Kidney glomerular epithelial cell (primary cell): ENCODE measurements around the gene SRGAP1.
A peak's percentile ranks its signal among the peaks of the same experiment; 100 is the strongest.
"Not testable (repeated sequence)": the region's sequence is repeated elsewhere in the genome, so short reads cannot be mapped to it uniquely, and the experiment has no call there.

ENCODE experiments used
- DNase-seq: peaks from one replicate; lab custom pipeline; 2025; lab: John Stamatoyannopoulos, UW

The SRGAP1 gene

GRCh38 chr12:63869656-63870055 lies 25.2 kb downstream of the SRGAP1 start:
- DNase-seq: no peak

DNA sequence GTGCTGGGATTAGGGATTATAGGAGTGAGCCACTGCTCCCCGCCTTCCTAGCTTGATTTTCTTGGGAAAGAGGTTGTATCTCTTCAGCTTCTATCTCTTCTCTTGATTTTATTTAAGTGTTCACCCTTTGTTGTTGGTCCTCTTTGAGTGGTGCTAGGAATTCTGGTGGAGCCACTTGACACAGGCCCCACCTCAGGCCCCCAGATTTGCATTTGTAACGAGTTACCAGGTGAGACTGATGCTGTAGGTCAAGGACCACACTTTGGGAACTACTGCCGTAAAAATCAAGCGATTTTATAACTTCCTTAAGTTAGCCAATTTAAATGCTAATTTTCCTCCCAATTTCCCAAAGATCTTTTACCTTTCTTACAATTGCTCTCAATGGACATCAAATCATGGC lies 26.3 kb downstream of the SRGAP1 start:
- DNase-seq: no peak

DNA sequence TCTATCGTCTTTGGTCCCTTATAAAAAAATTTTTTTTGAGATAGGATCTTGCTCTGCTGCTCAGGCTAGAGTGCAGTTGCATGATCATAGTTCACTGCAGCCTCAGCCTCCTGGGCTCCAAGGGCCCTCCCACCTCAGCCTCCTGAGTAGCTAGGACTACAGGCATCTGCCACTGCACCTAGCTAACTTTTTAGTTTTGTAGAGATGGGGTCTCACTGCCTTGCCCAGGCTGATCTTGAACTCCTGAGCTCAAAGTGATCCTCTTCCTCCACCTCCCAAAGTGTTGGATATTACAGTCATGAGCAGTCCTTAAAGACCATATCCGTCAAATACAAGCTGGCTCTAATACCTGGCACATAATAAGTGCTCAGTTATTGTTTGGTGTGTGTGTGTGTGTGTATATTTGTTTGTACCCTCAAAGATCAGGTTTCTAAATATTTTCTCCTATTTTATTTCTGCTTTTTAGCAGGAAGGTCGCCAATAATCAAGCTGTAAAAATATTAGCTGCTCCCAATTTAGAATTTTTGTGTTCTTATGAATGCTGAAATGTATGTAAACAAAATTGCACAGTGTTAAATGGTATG lies 30.5 kb downstream of the SRGAP1 start:
- DNase-seq: no peak

DNA sequence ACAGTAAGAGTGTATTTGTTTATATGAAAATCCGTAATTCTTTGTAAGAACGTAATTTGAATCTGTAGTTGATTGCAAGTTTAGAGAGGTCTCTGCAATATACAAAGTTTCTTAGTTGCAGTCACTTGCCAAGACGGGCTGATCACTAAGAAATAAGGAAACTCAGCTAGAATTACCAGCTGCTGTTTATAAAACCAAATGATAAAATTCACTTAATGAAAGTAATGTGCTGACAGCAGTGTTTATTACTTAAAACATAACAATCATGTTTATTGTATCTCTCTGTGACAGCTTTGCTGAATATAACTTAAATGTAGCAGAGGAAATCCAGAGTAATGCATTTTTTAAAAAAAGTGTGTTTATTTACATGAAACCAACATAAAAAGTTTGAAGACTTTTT lies 31.2 kb downstream of the SRGAP1 start:
- no peak for DNase-seq

DNA sequence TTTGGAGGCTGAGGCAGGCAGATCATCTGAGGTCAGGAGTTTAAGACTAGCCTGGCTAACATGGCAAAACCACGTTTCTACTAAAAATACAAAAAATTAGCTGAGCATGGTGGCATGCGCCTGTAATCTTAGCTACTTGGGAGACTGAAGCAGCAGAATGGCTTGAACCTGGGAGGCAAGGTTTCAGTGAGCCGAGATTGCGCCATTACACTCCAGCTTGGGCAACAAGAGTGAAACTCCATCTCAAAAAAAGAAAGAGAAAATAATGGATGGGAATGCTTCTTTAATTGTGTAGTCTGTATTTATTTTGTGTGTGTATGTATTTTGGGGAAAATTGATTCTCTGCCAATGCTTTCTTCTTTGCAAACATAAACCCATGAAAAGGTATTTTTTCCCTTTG lies 32.5 kb downstream of the SRGAP1 start:
- no peak for DNase-seq

GRCh38 chr12:63877693-63878092 lies 33.2 kb downstream of the SRGAP1 start:
- no peak for DNase-seq

DNA sequence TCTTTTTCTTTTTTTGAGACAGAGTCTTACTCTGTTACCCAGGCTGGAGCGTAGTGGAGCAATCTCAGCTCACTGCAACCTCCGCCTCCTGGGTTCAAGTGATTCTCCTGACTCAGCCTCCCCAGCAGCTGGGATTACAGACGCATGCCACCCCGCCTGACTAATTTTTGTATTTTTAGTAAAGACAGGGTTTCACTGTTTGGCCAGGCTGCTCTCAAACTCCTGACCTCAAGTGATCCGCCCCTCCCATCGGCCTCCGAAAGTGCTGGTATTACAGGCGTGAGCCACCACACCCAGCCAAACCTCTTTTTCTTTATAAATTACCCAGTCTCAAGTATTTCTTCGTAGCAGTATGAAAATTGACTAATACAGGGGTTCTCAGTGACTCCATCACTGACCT lies 35.7 kb downstream of the SRGAP1 start:
- DNase-seq: not testable (repeated sequence)

DNA sequence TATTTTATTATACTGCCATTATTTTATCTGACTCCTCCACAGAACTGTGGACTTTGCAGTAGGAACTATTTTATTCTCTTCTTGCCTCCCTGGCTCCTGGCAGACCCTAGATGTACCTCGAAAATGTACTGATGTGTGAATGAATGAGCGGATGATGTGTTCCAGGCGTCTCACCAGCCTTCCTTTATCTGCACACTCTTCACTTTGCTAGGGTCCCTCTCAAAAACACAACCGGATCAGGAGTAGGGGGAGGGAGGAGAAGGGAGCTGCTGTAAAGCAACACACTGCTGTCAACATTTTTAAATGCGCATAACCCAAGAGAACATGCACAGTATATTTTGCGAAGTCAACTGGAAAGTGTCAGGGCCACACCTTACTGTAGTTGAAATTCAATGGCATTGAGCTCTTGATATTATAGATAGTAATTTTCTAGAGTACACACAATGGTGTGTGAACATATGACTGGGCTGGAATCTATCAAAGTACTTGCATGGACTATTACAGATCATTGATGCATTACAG lies 36.3 kb downstream of the SRGAP1 start:
- DNase-seq: no peak

DNA sequence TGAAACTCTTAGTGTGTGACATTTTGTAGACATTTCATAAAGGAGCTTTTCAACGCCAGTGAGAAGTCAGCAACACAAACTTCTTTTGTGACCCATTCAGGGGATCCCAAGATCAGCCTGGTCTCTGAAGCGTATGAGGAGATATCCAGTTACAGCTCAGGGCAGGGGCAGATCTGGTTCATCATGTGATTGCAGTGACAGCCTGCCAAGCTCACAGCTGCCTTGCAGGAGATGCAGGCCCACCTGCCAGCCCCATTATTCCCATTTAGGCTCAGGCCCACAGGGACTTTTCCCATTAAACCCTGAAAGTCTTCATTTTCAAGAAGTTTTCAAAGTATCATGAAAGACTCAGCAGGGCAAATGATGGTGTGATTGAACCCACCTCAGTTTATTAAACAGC lies 38.3 kb downstream of the SRGAP1 start:
- no peak for DNase-seq

- no peak for DNase-seq
Measured at GRCh38 chr12:63885401-63885800, 40.9 kb downstream of the SRGAP1 start.

GRCh38 chr12:63888908-63889635 lies 44.6 kb downstream of the SRGAP1 start:
- DNase-seq: no peak

DNA sequence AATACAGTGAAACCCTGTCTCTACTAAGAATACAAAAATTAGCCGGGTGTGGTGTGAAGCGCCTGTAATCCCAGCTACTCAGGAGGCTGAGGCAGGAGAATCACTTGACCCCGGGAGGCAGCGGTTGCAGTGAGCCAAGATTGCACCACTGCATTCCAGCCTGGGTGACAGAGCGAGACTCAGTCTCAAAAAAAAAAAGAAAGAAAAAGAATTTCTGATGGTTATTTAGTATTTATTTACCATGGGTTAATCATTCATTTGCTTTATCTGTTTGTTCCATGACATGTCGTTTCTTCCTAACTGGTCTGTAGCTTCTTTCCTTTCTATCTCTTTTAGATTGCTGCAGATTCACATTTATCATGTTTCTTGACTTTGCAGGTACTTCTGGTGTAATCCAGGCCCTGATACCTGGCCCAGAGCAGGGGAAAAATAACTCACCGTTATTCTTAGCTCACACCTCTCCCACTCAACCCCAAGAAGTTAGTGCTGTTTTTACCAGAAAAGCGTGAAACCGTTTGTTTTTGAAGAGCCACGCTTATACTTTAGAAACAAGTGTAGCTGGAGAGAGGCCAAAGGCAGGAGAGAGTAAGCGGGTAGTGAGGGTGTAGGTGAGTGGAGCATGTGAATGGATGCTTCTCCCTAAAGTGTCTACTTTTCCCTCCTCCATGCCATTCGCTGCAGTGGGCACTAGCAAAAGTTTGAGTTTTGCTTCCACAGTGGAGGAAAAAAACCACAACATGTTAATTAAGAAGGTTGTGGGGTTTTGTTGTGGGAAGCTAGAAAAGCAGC lies 45.4 kb downstream of the SRGAP1 start:
- peak; percentile 46 for DNase-seq

- no peak for DNase-seq
Measured at GRCh38 chr12:63893170-63893569, 48.7 kb downstream of the SRGAP1 start.

DNA sequence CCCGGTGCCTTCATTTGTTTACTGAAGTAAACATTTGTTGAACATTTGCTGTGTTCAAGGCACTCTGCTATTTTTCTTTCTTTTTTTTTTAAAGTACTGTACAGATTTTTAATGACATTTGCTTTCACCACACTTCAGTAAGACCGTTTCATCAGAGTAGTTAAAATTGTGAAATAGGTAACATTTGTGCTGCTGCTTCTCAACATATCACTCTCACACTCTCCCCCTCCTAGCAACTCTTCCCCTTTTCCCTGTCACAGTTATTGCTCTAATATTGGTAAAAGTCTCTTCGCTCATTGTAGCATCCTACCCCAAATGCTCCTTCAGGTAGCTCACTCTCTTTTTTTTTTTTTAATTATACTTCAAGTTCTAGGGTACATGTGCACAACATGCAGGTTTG lies 49.6 kb downstream of the SRGAP1 start:
- DNase-seq: no peak

DNA sequence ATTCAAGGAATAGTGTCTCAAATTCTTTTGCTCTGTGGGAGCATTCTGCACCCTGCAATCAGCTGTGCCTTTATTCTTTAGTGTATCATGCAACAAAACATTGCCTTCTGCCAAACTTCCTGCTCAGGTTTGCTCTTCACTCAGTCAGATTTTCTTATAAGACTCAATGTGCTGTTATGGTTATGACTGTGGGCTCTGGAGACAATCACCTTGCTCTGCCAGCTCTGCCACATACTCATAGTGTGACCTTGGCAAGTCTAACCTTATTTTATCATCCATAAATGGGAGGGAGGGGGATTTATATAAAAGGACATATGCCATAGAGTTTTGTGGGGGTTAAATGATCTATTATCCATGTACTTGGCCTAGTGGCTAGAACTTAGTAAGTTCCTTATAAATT lies 51.3 kb downstream of the SRGAP1 start:
- DNase-seq: no peak

DNA sequence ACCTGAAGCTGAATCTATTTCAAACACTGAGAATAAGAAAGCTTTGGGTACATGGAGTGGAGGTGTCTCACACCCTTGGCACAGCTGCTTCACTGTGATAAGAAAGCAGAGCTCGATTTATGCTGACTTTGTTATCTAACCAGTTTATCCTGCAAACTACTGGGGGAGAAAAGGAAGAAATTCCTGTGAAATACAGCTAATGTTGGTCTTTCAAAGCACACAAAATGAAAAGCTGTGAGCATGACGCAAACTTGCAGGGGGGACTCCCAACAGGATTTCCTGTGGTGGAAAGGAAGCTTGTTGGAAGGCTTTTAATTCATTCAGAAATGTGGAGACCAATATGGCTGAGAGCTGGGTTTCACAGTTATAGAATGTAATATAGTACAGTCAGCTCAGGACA lies 53.4 kb downstream of the SRGAP1 start:
- DNase-seq: no peak

GRCh38 chr12:63898764-63899337 lies 54.4 kb downstream of the SRGAP1 start:
- DNase-seq: no peak

DNA sequence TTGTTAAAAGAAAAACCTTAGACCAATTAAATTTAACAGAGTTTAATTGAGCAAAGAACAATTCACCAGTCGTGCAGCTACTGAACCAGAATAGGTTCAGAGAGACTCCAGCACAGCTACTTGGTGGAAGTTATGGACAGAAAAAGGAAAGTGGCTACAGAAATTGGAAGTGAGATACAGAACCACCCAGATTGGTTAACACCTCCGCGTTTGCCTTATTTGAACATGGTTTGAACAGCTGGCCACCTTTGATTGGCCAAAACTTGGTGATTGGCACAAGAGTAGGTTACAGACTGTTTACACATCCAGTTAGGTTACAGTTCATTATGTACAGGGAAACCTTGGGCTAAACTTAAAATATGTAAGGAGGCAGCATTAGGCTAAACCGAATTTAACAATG lies 54.9 kb downstream of the SRGAP1 start:
- no peak for DNase-seq

DNA sequence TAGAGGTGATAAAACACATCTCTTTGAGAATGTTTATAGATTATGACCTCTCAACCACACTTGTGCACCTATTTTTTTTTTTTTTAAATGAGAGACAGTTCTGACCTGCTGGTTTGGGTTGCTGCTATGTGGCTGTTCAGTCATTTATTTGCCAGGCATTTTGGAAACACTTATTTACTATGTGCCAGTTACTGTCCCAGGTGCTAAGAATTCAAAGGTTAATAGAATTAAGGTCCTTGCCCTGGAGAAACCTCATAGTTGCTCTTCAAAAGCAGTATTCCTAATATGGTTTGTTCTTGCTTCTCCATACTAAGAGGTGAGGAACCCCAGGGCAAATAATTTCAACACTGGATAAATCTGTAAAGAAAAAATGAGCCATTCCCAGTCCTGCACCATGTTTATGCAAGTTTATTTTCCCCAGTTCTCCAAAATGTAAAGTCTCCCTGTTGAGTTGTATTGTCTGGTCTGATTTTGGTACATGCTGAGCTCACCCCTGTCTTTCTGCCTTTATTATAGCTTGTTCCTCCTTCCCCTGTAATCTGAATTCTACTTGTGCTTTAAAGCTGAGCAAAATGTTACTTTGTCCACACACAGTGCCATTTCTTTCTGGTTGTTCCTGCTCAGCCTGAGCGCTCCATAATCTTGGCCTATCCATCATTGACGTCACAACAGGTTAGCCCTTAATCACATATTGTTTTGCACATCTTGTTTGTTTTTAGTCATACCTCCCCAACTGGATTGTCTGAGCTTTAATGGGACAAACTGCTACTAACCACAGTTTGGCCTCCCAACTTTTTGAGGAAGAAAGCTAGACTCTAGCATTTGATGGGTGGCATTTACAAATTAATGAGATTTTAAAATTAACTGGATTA lies 56.7 kb downstream of the SRGAP1 start:
- DNase-seq: no peak

DNA sequence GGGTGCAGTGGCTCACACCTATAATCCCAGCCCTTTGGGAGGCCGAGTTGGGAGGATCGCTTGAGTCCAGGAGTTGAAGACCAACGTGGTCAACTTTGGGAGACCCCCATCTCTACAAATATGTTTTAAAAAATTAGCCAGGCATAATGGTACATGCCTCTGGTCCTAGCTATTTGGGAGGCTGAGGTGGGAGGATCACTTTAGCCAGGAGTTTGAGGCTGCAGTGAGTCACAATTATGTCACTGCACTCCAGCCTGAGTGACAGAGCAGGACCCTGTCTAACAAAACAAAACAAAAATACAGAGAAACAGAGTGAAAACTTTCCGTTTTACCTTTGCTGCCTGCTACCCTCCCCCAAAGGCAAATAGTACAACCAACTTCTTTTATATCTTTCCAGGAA lies 60.2 kb downstream of the SRGAP1 start:
- no peak for DNase-seq

GRCh38 chr12:63905544-63905943 lies 61.0 kb downstream of the SRGAP1 start:
- DNase-seq: no peak

DNA sequence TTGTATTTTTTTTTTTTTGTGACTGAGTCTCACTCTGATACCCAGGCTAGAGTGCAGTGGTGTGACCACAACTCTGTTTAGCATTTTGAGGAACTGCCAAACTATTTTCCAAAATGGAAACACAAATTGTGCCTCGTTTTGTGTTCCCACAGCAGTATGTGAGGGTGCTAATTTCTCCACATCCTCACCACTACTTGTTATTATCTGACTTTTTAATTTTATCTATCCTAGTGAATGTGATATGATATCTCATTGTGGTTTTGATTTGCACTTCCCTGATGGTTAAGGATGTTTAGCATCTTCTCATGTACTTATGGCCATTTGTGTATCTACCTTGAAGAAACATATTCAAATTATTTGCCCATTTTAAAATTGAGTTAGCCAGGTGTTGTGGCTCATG lies 62.4 kb downstream of the SRGAP1 start:
- DNase-seq: no peak
